IPS DF 6.9 (cell line): ENCODE results near the gene CHD6.
"Not testable (repeated sequence)": the region's sequence is repeated elsewhere in the genome, so short reads cannot be mapped to it uniquely, and the experiment has no call there.

Experiments used
- DNase-seq: peaks from one replicate; pipeline ENCODE4 v3.0.0-alpha.2; 2013; ENCODE audit warnings: low read depth, low spot score
- H3K27ac ChIP-seq: one replicate; pipeline ENCODE4 v1.5.1; 2013; ENCODE audit warnings: low read length, control low read depth
- H3K27me3 ChIP-seq: 2 replicates; pipeline ENCODE4 v1.6.1; 2013; ENCODE audit warnings: mild to moderate bottlenecking, low read length; ENCODE audit not compliant: control insufficient read depth, insufficient read depth
- H3K36me3 ChIP-seq: 2 replicates; pipeline ENCODE4 v1.6.1; 2013; ENCODE audit warnings: low read length; ENCODE audit not compliant: control insufficient read depth, insufficient read depth
- H3K4me1 ChIP-seq: 2 replicates; pipeline ENCODE4 v1.6.1; 2013; ENCODE audit warnings: low read length; ENCODE audit not compliant: control insufficient read depth, insufficient read depth
- H3K4me3 ChIP-seq: 2 replicates; pipeline ENCODE4 v1.5.1; 2013; ENCODE audit warnings: mild to moderate bottlenecking, low read length
- H3K9me3 ChIP-seq: 2 replicates; pipeline ENCODE4 v1.6.1; 2013; ENCODE audit warnings: low read length, inconsistent platforms; ENCODE audit not compliant: control insufficient read depth, insufficient read depth
- WGBS: extraction: QIAGEN DNeasy Blood & Tissue Kit; methylation state at CpG from one replicate; pipeline ENCODE4 v1.1.7; 2013; ENCODE audit warnings: mixed read lengths, missing lambda C conversion rate; ENCODE audit not compliant: insufficient read length, insufficient coverage; 5-methylcytosine and 5-hydroxymethylcytosine counted together

The CHD6 gene

DNA sequence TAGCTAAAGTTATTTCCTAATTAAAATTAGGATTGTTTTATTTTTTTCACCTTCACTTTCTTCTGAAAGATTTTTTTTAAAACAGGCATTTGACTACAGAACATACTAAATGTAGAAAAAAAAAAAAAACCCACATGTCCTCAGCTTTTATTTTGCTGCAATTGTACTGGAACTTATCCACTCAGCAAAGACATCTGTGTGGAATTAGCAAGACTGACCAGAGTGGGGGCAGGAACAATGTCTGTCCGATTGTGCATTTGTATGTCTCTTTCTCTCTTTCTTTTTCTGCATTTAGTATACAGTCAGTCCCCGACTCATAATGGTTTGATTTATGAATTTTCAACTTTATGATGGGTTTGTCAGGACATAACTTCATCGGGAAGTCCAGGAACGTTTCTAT is 77.3 kb downstream of the CHD6 start:
- Histone ChIP-seq H3K9me3 (no peaks in the 10 kb centered on the region), H3K36me3 (0 out of 2 replicates have a peak, but pooled peaks cover 4% of the 10 kb centered on the region), H3K27me3 (no peaks in the 10 kb centered on the region), H3K4me3 (no peak overlapping the region), H3K4me1 (no peaks in the 10 kb centered on the region), H3K27ac (no peak overlapping the region)
- no peak for DNase-seq
- WGBS, result no CpG with 5 or more reads among the region's 4 CpGs

DNA sequence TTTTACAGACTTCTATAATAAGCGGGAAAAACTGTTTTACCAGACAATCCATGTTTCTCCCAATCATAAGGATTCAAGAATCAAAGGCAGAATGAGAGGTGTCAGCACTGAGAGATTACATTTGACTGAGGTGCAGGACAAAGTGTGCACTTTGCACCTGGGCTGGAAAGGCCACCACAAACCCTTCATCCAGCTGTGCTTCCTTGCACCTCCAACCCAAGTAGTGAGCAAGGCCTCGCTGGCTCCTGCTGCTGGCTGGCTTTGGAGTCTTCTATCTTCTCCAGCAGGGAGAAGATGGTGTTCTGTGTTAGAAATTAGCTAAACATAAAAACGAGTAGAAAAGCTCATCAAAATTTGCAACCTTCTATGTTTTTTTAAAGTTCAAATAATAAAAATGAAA is 77.7 kb downstream of the CHD6 start:
- Histone ChIP-seq H3K9me3 (no peaks in the 10 kb centered on the region), H3K27me3 (no peaks in the 10 kb centered on the region), H3K27ac (no peak overlapping the region), H3K4me3 (no peak overlapping the region), H3K36me3 (0 out of 2 replicates have a peak, but pooled peaks cover 4% of the 10 kb centered on the region), H3K4me1 (no peaks in the 10 kb centered on the region)
- no peak for DNase-seq
- WGBS, result no CpG with 5 or more reads among the region's 3 CpGs

DNA sequence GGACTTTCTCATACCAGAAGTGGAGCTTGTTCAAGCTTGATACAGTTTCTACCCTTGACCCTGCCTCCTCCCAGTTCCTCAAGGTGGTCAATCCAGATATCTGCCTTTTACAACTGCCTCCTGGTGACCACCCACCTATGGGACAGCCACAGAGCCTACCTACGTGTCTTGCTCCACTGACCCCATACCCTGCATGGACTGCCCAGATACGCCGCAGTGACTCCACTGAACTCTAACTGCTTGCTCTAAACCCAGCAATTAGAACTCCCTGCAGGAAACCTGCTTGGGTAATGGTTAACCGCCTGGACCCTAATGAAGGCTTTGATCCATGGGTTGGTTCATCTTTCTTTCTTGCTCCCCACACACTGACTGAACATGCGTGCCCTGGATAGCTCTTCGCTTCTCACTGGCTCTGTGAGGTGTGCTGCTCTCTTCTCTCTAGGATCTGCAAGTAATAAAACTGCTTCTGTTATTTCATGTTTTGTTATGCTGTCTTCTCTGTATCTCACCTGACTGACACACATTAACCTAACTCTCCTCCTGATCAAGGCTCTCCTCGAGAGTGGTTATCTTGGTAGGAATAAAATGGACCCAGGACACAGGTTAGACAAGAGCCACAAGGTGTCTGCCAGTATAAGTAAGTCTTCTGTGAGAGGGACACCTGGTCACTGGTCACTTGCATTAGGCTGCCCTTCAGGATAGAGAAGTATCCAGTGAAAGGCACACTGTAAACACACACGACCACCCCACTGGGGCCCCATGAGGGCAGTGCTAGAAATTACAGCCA is 79.2 kb downstream of the CHD6 start:
- Histone ChIP-seq H3K4me3 (no peak overlapping the region), H3K27ac (no peak overlapping the region), H3K9me3 (no peaks in the 10 kb centered on the region), H3K36me3 (0 out of 2 replicates have a peak, but pooled peaks cover 4% of the 10 kb centered on the region), H3K27me3 (no peaks in the 10 kb centered on the region), H3K4me1 (no peaks in the 10 kb centered on the region)
- WGBS, result no CpG with 5 or more reads among the region's 8 CpGs
- DNase-seq, result no peak

DNA sequence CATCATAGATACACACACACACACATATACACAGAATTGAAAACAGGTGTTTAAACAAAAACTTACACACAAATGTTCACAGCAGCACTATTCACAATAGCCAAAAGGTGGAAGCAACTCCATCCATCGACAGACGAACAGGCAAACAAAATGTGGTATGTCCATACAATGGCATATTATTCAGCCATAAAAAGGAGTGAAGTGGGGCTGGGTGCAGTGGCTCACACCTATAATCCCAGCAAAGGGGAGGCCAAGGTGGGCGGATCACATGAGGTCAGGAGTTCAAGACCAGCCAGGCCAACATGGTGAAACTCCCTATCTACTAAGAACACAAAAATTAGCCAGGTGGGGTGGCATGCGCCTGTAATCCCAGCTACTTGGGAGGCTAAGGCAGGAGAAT is 80.3 kb downstream of the CHD6 start:
- no peak overlapping the region for H3K27ac ChIP-seq
- H3K27me3 ChIP-seq, result no peaks in the 10 kb centered on the region
- WGBS, result no CpG with 5 or more reads among the region's 4 CpGs
- no peaks in the 10 kb centered on the region for H3K4me1 ChIP-seq
- no peak overlapping the region for H3K4me3 ChIP-seq
- 0 out of 2 replicates have a peak, but pooled peaks cover 7% of the 10 kb centered on the region for H3K36me3 ChIP-seq
- no peaks in the 10 kb centered on the region for H3K9me3 ChIP-seq
- DNase-seq, result no peak

DNA sequence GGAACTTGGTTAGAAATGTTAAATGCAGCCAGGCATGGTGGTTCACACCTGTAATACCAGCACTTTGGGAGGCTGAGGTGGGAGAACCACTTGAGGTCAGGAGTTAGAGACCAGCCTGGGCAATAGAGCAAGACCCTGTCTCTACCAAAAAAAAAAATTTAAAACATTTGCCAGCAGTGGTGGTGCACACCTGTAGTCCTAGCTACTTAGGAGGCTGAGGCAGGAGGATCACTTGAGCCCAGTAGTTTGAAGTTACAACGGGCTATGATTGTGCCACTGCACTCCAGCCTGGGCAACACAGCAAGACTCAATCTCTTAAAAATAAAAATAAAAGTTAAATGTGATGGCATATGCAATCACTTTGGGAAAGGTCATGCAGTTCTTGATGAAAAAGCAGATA is 82.6 kb downstream of the CHD6 start:
- H3K9me3 ChIP-seq, H3K27me3 ChIP-seq, H3K27ac ChIP-seq, H3K4me3 ChIP-seq, DNase-seq, H3K4me1 ChIP-seq: not testable (repeated sequence)
- no CpG with 5 or more reads among the region's 1 CpG for WGBS
- 0 out of 2 replicates have a peak, but pooled peaks cover 11% of the 10 kb centered on the region for H3K36me3 ChIP-seq

DNA sequence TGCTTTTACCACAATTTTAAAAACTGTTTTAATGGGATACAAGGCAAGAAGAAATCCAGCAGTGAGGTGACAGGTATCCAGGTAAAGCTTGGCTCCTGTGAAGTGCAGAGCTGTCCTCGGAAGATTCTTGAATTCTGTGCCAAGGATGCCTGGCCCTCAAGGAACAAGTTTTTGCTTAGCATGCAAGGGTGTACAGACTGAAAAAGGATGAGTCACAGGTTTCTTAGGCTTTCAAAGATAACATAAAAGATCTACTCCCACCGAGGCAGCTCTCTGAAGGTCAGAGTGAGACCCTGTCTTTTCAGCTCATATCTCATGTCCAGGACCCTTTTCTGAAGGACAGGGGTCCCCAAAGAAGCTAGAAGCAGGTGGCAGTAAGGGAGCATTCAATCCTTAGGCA is 83.3 kb downstream of the CHD6 start:
- DNase-seq, result no peak
- no CpG with 5 or more reads among the region's 2 CpGs for WGBS
- Histone ChIP-seq H3K4me3 (no peak overlapping the region), H3K27me3 (no peaks in the 10 kb centered on the region), H3K9me3 (no peaks in the 10 kb centered on the region), H3K36me3 (0 out of 2 replicates have a peak, but pooled peaks cover 11% of the 10 kb centered on the region), H3K27ac (no peak overlapping the region), H3K4me1 (no peaks in the 10 kb centered on the region)

DNA sequence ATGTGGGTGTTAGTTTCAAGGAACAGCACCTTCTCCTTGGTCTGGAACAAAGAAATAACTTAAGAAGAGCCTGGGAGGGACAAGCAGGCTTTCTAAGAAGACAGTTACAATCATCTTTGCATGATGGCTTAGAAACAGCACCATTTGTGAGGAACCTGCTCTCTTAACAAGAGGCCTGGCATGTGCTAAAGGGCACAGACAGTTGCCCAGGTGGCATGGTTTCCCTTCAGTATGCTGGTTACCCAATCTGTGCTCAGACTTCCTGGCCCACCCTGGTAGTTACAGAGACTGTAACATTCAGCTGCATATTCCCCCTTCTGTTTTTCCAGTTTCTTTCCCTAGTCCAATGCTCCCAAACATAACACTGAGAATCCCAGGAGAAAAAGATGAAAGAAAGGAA is 84.0 kb downstream of the CHD6 start:
- Histone ChIP-seq H3K27ac (no peak overlapping the region), H3K27me3 (no peaks in the 10 kb centered on the region), H3K9me3 (no peaks in the 10 kb centered on the region), H3K4me3 (no peak overlapping the region), H3K4me1 (no peaks in the 10 kb centered on the region), H3K36me3 (0 out of 2 replicates have a peak, but pooled peaks cover 9% of the 10 kb centered on the region)
- DNase-seq, result no peak

DNA sequence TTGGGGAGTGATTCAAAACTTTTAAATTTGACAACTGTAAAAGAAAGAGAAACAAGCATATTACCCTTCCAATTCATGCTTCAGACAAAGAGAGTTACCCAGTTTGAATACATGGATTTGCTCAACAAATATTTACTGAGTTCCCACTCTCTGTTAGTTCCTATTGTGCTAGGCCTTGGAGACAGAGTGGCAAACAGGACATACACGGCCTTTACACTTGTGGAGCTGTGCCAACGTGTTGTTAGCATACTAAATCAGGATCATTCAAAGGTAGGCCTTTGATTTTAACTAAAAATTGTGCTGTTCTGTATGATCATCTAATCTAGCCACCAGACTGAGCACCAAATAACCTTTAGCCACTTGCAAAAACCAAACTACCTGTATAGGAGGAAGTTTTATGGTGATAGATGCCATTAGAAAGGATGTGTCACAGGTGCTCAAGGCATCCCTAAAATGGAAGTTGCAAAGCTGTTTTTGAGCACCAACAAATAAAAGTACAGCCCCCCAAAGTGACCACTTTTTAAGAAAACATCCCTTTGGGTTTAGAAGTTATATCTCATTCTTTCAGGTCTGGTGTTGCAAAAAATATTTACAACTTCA is 84.5 kb downstream of the CHD6 start:
- no CpG with 5 or more reads among the region's 2 CpGs for WGBS
- 0 out of 2 replicates have a peak, but pooled peaks cover 6% of the 10 kb centered on the region for H3K36me3 ChIP-seq
- no peaks in the 10 kb centered on the region for H3K9me3 ChIP-seq
- no peak overlapping the region for H3K4me3 ChIP-seq
- no peaks in the 10 kb centered on the region for H3K27me3 ChIP-seq
- H3K4me1 ChIP-seq, result no peaks in the 10 kb centered on the region
- no peak for DNase-seq
- no peak overlapping the region for H3K27ac ChIP-seq

DNA sequence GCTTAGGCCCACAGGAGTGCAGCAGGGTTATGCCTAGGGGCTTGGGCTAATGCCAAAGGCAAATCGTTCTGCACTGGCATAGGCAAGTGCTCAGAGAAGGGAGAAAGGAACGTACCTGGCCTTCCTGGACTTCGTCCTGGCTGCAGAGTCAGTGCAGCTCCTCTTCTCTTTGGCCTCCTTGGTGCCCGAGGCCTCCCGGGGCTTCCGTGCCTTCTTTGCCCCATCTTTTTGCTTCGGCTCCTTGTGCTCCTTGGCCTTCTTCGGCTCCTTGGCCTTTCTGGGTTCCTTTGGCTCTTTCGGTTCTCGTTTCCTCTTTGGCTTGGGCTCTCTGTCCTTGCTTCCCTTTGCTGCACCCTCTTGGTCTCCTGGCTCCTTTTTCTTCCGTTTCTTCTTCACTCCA is 85.2 kb downstream of the CHD6 start:
- 0 out of 2 replicates have a peak, but pooled peaks cover 6% of the 10 kb centered on the region for H3K36me3 ChIP-seq
- H3K27ac ChIP-seq, result no peak overlapping the region
- DNase-seq, result no peak
- no peaks in the 10 kb centered on the region for H3K27me3 ChIP-seq
- no peaks in the 10 kb centered on the region for H3K9me3 ChIP-seq
- H3K4me1 ChIP-seq, result no peaks in the 10 kb centered on the region
- H3K4me3 ChIP-seq, result no peak overlapping the region
- WGBS, result no CpG with 5 or more reads among the region's 11 CpGs

DNA sequence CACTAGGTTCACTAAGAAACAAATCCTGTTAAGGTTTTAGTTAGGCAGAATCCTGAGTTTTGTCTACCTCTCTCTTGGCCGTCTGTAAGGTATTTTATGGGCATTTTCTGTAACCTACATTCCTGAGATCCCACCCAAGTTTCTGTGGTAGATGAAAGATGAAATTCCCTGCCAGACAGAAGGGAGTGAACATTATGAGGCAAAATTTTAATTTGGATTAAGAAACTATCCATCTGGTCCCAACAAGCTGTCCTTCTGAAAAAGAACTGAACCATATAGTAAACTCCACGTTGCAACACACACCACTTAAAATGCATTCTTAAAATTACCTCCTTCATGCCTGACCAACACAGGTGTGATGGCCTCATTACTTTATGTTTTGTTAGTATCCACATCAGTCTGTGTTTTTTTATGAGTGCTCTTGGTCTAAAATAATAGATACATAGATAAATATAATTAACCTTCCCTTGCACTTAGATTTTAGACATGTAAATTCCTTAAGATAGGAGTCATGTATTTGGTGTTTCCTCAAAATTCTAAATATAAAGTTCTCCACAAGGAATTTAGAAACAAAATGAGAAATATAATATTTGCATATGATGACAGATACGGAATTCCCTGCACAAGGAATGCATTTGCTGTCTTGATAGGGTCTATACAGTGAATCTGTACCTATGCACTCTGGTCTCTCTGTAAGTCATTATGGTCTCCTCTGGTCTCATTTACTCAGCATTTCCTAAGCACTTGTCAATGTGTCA is 86.5 kb downstream of the CHD6 start:
- no peak for DNase-seq
- H3K36me3 ChIP-seq, result 0 out of 2 replicates have a peak, but pooled peaks cover 6% of the 10 kb centered on the region
- H3K4me1 ChIP-seq, result no peaks in the 10 kb centered on the region
- H3K27ac ChIP-seq, result no peak overlapping the region
- no CpG with 5 or more reads among the region's 3 CpGs for WGBS
- H3K27me3 ChIP-seq, result no peaks in the 10 kb centered on the region
- no peaks in the 10 kb centered on the region for H3K9me3 ChIP-seq
- no peak overlapping the region for H3K4me3 ChIP-seq
